ENCODE measurements around the gene VSIG10.
"Not testable (repeated sequence)": the region's sequence is repeated elsewhere in the genome, so short reads cannot be mapped to it uniquely, and the experiment has no call there.

The VSIG10 gene

DNA sequence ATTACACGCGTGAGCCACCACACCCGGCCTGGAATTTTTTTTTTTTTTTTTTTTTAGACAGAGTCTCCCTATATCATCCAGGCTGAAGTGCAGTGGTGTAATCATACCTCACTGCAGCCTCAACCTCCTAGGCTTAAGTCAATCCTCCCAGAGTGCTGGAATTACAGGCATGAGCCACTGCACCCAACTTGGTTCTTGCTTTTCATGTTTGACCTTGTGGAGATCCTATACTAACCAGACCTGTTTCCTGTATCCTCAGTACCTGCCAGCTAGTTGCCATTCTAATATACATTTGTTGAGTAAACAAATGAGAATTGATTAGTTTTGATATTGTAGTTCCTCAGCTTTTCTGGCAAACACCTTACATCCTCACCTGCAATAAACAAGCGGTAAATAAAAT lies 3.2 kb upstream of the VSIG10 start:
- no peak for DNase-seq

DNA sequence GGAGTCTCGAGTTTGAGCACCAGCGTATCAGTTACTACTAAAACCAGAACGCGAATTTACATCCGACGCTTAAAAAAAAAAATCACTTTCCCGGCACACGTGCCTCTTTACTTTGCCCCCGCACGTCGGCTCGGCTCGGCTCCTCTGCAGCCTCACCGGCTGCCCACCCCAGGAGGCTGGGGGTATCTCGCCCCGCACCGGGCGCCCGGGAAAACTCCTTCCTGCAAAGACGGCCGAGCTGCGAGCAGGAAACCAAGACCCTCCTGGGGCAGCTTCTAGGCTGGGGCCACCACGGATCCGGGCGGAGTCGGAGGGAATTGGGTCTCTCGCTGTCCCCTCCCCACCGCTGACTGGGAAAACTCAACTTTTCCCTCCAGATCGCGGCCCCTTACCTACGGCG lies 610 bp downstream of the VSIG10 start:
- DNase-seq = no peak

DNA sequence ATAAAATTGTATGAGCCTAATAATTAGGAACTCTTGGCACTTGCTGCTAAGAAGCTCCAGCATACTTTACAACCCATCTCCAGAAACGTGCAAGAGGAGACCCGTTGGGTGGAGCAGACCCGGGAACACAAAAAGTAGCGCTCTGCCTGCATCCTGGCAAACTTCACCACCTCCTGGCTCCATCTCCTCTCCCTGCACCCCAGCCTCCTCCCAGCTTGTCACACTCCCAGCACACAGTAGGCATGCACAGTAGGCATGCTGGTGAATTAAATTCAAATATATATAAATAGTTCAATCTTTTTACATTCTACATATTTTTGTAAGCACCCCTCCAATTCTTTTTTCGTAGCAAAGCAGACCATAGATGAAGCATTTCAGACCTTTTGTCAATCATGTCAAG lies 1.2 kb downstream of the VSIG10 start:
- no peak for DNase-seq

DNA sequence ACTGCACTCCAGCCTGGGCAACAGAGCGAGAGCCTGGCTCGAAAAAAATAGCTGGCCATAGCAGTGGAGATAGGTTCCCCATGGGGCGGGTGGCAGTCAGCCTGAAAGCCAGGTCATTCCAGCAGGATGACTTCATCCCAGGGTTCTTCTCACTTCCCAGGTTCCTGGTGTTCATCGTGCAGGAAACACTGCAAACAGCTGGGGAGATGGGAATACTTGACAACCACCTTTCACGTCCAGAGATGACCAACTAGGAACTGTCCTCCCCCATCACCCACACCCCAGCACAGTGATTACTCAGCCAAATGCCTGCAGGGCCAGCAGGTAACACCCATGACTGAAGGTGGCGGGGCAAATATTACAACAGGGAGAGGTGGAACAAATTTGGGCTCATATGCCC lies 1.7 kb downstream of the VSIG10 start:
- DNase-seq = no peak

DNA sequence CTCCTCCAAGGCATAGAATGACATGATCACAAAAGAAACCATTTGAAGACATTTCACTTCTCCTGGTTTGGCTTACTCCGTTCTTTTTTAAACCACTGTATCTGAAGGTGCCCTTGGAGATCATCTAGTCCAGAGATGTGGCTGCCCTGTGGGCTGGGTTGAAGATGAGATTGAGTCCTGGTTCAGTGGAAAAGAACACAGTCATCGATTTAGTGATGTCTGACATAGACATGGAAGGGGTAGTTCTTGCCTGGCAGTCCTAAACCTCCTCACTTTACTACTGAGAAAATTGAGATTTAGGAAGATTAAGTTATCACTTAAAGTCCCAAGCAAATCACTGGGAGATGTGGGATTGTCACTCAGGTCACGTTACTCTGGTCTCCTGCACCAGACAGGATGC lies 2.8 kb downstream of the VSIG10 start:
- no peak for DNase-seq

DNA sequence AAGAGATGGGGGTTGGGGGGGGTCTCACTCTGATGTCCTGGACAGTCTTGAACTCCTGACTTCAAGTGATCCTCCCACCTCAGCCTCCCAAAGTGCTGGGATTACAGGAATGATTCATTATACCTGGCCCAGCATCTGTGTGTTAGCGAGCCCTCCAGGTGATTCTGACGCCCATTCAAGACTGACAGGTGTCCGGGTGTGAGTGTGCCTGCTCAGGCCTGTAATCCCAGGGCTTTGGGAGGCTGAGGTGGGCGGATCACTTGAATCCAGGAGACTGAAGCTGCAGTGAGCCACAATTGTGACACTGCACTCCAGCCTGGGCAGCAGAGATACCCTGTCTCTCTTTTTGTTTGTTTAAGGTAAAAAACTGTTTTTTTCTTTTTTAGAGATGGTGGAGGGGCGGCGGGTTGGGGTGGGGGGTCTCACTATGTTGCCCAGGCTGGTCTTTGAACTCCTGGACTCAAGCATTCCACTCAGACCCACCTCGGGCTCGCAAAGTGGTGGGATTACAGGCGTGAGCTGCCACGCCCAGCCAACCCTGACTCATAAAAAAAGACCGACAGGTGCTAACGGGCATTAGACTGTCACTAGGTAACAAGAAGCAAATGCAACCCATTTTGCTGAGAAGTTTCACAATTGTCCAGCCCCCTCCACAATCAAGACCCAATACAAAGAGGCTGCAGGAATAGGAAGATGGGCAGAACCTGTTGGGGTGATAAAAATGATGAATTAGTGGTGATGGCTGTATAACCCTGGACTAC lies 4.7 kb downstream of the VSIG10 start:
- no peak for DNase-seq

DNA sequence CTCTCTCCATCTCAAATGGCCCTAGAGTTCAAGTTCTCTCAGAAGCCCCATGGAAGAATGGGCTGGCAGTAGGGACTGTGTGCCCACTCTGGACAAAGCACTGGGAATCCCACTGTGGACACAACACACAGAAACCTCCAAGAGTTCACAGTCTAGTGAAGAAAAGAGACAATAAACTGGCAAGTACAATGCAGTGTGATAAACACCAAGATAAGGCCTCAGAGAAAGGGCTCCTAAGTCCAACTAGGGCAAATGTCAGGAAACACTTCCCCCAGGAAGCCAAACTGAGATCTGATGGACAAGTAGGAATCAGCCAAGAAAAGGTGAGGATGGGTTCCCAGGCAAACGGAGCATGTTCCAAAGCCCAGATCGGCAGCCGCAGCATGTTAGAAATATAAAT lies 5.4 kb downstream of the VSIG10 start:
- no peak for DNase-seq

DNA sequence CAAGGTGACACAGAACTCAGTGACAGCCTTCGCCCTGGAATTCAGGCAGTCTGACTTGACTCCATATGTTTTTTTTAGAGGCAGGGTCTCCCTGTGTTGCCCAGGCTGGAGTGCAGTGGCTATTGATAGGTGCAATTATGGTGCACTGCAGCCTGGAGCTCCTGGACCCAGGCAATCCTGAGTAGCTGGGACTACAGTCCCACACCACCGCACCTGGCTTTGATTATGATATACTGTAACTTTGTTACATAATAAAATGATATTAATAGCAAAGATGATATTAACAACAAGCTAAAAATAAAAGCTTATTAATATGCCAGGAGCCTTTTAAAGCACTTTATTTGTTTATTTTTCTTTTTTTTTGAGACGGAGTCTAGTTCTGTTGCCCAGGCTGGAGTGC lies 9.8 kb downstream of the VSIG10 start:
- DNase-seq = no peak

DNA sequence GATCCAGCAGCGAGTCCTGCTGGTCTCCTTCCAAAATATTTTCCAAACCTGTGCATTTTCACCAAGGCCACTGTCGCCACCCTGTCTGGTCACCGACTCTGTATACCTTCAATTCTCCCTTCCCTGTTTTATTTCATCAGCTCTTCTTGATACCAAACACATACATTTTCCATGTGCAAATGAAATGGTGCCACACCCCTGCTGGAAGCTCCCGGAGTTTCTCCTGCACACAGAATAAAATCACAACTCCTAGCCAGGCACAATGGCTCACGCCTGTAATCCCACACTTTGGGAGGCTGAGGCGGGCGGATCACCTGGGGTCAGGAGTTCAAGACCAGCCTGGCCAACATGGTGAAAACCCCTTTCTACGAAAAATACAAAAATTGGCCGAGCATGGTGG lies 14.0 kb downstream of the VSIG10 start:
- DNase-seq = no peak

DNA sequence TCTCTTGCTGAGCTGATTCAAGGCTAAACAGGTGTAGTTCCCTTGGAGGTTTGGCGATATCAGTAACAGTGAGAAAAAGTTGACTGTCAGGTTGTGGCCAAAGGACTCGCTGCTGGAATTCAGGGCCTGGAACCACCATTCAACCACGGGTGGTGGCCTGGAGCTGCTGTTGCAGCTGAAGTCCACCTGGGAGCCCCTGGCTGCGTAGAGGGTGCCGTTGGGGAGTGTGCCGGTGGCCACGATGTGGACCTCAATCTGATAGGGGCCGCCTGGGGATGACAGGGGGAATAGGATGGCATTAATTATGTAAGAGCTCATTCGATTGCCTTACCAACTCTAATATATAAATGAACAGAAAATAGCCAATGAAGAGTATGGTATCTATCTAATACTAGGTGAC lies 21.6 kb downstream of the VSIG10 start:
- DNase-seq = no peak

DNA sequence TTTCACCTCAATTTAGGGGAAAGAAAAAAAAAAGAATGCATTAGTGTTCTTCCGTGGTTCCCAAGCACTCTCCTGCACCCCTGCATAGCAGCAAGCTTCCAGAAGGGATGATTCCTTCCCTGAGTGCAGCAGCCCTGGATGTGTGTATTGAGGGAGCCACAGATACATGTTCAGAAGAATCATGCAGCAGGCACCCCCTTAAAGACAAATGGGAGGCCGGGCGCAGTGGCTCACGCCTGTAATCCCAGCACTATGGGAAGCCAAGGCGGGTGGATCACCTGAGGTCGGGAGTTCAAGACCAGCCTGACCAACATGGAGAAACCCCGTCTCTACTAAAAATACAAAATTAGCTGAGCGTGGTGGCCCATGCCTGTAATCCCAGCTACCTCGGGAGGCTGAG lies 22.3 kb downstream of the VSIG10 start:
- not testable (repeated sequence) for DNase-seq

DNA sequence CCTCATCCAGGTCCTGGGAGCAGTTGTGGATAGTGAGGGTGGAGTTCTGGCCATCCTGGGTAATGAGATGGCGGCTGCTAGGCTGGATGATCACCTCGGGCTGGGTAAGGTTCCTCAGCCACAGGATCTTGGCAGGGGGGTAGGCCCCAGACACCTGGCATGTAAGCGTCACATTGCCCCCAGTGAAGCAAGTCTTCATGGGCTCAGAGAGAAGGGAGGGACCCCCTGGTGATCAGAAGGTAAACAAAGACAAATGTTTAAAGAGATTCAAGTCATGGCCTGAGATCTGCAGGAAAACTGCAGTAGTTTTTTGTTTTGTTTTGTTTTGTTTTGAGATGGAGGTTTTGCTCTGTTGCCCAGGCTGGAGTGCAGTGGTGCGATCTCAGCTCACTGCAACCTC lies 30.0 kb downstream of the VSIG10 start:
- no peak for DNase-seq

DNA sequence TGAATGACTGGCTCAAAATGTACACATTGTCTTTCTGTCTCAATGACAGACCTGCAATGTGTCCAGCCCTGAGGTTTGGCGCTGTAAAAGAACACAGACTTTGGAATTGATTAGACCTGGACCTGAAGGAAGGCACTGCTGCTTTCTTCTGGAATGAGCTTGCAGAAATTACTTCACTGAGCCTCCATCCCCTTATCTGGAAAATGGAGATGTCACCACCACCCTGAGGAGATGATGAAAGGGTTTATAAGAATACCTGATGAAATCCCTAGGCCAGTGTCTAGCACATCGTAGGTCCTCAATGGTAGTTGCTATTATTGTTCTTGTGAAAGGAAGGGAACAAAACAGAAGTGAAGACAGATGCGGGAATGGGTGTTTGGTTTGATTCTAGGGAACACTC lies 33.2 kb downstream of the VSIG10 start:
- no peak for DNase-seq

DNA sequence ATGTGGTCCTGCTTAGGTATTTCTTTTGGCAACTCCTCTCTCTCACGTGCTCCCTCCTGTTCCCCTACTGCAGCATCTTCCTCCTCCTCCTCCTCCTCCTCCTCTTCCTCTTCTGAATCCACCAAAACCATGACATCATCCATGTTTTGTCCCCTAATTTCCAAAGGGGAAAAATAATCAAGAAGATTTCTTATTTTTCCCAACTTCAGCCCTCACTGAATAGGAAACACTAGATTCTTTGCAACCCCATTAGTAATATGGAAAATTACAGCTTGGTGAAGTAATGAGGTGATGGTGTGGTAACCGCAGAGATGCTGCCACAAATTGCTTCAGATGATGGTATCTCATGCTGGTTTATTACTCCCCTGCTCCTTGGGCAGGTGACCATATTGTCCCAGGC lies 35.4 kb downstream of the VSIG10 start:
- DNase-seq = no peak

DNA sequence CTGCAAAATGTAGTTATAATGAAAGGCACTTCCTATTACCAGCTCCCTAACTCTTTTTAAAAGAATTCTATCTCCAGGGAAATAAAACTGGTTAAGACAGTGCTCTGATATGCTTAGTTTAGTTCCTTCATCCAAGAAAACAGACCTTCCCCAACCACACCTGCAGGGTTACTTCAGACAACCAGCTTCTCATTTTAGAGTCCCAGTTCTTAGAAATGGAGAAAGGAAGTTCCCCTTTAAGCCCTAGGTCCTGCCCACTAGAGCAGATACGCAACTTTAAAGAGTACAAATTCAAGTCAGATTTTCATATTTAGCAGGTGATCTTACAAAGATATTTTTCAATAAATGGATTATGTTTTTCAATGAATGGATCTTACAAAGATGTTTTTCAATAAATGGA lies 38.4 kb downstream of the VSIG10 start:
- no peak for DNase-seq

DNA sequence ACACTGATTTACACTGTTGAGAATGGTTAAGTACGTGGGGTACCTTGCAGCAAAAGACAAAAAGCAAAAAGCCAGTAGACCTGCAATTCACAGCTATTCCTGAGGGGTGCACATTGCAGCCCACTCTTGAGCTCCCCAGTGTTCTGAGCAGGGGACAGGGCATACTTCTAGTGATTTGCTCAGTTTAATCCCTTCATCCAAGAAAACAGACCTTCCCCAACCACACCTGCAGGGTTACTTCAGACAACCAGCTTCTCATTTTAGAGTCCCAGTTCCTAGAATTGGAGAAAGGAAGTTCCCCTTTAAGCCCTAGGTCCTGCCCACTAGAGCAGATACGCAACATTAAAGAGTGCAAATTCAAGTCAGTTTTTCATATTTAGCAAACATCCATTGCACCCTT lies 39.2 kb downstream of the VSIG10 start:
- peak; percentile 14 for DNase-seq

DNA sequence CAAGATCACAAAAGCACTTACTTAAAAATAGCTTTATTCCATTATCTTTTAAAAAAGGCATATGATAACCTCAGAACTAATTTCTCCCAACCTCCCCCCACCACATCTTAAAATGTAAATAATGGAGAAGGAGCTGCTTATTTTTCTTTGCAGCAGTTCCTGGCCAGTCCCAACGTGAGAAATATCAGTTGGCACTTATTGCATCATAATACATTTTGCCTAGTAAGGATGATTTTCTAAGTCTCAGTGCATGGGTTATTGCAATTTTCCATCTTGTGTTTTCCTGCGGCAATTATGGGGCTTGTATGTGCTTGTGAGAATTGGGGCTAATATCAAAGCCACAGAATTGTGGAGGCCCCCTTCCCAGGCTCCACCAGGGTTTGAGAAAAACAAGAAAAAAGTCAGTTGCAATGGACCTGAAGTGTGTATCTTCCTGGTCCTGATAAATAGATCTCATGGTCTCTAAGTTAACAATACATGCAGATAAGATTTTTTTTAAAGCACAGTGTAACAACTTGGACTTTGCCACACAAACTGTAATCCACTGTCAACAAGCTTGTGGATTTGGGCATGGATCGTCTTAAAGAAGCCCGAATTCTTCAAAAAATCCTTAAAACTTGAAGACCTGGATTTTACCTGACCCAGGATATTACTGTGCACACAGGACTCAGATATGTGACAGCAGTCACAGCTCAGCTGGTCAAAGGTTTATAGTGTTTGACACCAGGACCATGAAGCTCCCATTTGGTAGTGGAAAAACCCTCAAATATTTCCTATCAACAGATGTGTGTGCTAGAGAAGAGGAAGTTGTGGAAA lies 40.0 kb downstream of the VSIG10 start:
- no peak for DNase-seq

DNA sequence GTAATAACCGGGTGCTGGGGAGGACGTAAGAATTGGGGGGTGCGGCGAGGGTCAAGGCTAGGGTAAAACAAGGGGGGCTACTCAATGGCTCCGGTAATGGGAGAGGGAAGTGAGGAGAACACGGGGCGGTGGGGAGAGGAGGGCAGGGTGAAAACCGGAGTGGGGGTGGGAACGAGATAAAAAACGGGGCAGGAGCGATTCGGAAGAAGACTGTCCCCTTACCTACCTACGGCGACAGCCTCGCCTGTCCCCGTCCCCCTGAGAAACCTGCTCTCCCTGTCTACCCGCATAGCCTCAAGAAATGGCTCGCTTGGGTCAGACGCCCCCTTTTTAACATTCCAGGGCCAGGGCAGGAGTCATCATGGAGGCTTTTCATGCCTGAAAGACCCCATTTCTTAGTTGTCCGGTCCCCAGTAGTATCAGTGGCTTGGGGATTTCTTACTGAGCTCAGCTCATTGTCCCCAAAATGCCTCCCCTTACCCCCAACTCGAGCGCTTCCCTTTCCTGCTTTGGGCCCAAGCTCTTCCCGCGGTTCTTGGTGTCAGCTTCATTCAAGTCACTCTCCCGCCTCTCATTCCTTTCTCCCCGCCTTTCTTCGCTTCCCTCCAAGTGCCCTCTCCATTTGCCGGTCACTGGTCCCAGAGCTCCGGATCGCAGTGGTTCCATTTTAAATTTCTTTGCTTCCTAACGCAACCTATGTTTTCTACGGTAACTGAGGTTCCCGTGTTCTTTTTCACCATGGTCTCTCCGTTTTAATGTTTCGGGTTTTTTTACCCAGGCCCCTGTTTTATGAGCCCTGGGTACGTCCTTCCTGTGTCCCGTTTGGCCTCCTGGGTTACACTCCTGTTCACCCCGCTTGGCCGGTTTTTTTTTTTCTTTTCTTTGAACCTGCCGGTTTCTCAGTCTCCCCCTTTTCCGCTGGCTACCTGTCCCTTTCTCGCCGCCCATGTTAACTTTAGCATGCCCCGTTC lies 41.7 kb downstream of the VSIG10 start:
- DNase-seq = no peak

DNA sequence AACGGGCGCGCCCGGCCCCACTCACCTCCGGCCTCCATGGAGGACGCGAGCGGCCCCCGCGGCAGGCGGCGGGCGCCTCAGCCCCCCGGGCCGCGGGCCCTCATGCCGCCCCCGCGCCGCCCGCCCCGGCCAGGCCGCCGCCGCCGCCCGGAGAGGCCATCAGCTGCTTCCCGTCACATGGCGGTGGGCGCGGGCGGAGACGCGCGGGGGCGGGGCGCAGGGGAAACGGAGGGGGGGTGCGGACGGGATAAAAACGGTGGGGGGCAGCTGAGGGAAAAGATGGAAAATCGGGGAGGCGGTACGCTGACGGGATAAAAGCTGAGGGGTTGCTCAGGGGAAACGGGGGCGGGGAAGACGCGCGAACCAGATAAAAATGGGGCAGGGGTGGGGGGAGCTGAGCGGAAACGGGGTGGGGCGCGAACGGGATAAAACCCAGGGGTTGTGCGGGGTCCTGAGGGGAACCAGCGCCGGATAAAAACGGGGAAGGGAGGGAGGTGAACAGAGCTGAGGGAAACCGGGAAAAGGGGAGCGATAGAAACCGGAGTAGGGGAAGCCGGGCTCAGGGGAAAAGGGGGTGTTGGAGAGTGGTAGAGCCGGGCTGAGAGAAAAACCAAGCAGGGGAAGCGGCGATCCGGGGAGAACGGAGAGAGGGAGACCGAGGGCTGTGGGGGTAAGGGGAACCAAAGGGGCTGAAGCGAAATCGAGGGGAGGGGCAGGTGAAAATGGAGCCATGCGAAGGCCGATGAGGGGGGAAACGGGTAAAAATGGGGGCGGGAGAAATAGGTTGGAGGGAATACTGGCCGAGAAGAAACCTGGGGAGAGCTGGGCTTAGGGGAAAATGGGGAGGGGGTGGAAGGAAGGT lies 42.6 kb downstream of the VSIG10 start, which contains the start of gene WSB2:
Gene WSB2 (minus strand): TSS at position 169 of the 862 bp plus-strand sequence. CDS start 131 bp downstream, at position 38.
- peak; percentile 45 for DNase-seq

DNA sequence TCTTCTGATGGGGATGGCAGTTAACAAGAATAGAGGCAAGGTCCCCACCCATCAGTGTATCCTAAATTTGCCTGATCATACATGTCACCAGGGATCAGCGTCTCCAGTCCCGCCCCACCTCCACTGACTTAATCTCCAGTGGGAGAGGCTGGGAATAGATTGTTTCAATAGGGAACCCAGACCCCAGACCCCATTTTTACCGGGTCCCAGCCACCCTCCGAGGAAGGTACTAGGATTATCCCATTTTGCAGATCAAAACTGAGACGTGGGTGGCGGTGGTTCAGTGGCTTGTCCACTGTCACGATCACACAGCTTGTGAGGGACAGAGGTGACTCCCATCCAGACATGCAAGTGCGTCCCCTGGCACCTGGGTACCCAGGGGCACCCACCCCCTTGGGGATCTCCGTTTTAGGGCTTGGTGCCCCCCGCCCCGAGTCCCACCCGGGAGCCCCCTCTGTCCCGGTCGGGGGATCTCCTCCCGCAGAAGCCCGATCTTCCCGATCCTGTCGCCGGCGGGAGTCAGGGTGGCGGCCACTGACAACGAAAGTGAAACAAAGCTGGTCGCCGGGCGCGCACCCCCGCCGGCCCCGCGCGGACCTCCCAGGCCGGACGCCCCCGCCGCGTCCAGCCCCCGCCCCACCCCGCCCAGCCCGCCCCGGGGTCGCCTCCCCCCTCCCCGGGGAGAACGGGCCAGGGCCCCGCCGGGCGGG lies 43.4 kb downstream of the VSIG10 start:
- DNase-seq = peak; percentile 22
